RWPE2 (cell line): ENCODE measurements around the gene FAM170B.

Experiments used
- ATAC-seq: fragments of 200-7000 bp; cut with Tn5 transposase; 3 replicates; pipeline ENCODE4 v1.9.1; 2021; ENCODE audit warnings: low read depth
- DNase-seq: peaks from one replicate; pipeline ENCODE4 v3.0.0-alpha.2; 2020; ENCODE audit warnings: low spot score
- H3K27ac ChIP-seq: fragments of 450-650 bp; 2 replicates; pipeline ENCODE4 v1.5.1; 2017; ENCODE audit warnings: mild to moderate bottlenecking; ENCODE audit not compliant: poor library complexity, severe bottlenecking
- H3K27me3 ChIP-seq: fragments of 250-450 bp; sonication (Bioruptor Pico); 2 replicates; pipeline ENCODE4 v1.5.1; 2021; ENCODE audit warnings: mild to moderate bottlenecking, moderate library complexity; ENCODE audit not compliant: insufficient read depth, poor library complexity, severe bottlenecking
- H3K36me3 ChIP-seq: fragments of 250-450 bp; sonication (Bioruptor Pico); 2 replicates; pipeline ENCODE4 v1.5.1; 2020; ENCODE audit warnings: low read depth, mild to moderate bottlenecking, moderate library complexity
- H3K4me1 ChIP-seq: fragments of 250-450 bp; sonication (Bioruptor Pico); 2 replicates; pipeline ENCODE4 v1.5.1; 2021; ENCODE audit warnings: mild to moderate bottlenecking, moderate library complexity; ENCODE audit not compliant: insufficient read depth, poor library complexity, severe bottlenecking
- H3K4me3 ChIP-seq: fragments of 250-450 bp; sonication (Bioruptor Pico); 2 replicates; pipeline ENCODE4 v1.5.1; 2021; ENCODE audit warnings: mild to moderate bottlenecking, moderate library complexity; ENCODE audit not compliant: severe bottlenecking
- H3K9me3 ChIP-seq: fragments of 250-450 bp; sonication (Bioruptor Pico); 2 replicates; pipeline ENCODE4 v1.5.1; 2021; ENCODE audit warnings: mild to moderate bottlenecking, moderate library complexity; ENCODE audit not compliant: severe bottlenecking
- CTCF ChIP-seq: fragments of 450-650 bp; IDR thresholded peaks from one replicate; pipeline ENCODE4 v1.5.1; 2017; ENCODE audit warnings: mild to moderate bottlenecking, moderate library complexity; ENCODE audit not compliant: poor library complexity, severe bottlenecking

Gene FAM170B

GRCh38 chr10:49109669-49110340 lies 24.0 kb downstream of the FAM170B start:
- H3K9me3 ChIP-seq, result no peaks in the 10 kb centered on the region
- ATAC-seq, result no peak

GRCh38 chr10:49108656-49109055 lies 25.2 kb downstream of the FAM170B start:
- no peaks in the 10 kb centered on the region for H3K36me3 ChIP-seq
- ATAC-seq, result no peak
- no peaks in the 10 kb centered on the region for H3K4me1 ChIP-seq
- H3K27me3 ChIP-seq, result peaks cover 3% of the 10 kb centered on the region
- no peak overlapping the region for H3K27ac ChIP-seq
- H3K4me3 ChIP-seq, result no peak overlapping the region
- no peak for TF ChIP-seq CTCF
- DNase-seq, result no peak
- H3K9me3 ChIP-seq, result no peaks in the 10 kb centered on the region

More at GRCh38 chr10:49109669-49110340, 24.0 kb downstream of the FAM170B start:
- H3K4me3 ChIP-seq, result no peak overlapping the region
- H3K27ac ChIP-seq, result no peak overlapping the region
- peaks cover 13% of the 10 kb centered on the region for H3K27me3 ChIP-seq
- H3K36me3 ChIP-seq, result no peaks in the 10 kb centered on the region
- DNase-seq, result no peak
- no peak for TF ChIP-seq CTCF
- H3K4me1 ChIP-seq, result no peaks in the 10 kb centered on the region

GRCh38 chr10:49107887-49108267 lies 25.9 kb downstream of the FAM170B start:
- ATAC-seq (no peak), DNase-seq (no peak)
- Histone ChIP-seq H3K9me3 (no peaks in the 10 kb centered on the region), H3K4me3 (no peak overlapping the region), H3K36me3 (no peaks in the 10 kb centered on the region), H3K27ac (no peak overlapping the region), H3K4me1 (no peaks in the 10 kb centered on the region), H3K27me3 (peaks cover 3% of the 10 kb centered on the region)
- TF ChIP-seq CTCF, result no peak

- Histone ChIP-seq H3K4me3 (no peak overlapping the region), H3K27me3 (peaks cover 3% of the 10 kb centered on the region), H3K9me3 (no peaks in the 10 kb centered on the region), H3K36me3 (no peaks in the 10 kb centered on the region), H3K27ac (no peak overlapping the region), H3K4me1 (no peaks in the 10 kb centered on the region)
- no peak for TF ChIP-seq CTCF
- no peak for DNase-seq
- no peak for ATAC-seq
These were observed 26.5 kb downstream of the FAM170B start for GRCh38 chr10:49107111-49107886.

- Histone ChIP-seq H3K27ac (no peak overlapping the region), H3K4me3 (no peak overlapping the region), H3K9me3 (no peaks in the 10 kb centered on the region), H3K36me3 (no peaks in the 10 kb centered on the region), H3K27me3 (peaks cover 3% of the 10 kb centered on the region), H3K4me1 (no peaks in the 10 kb centered on the region)
- DNase-seq (no peak), ATAC-seq (no peak)
- TF ChIP-seq CTCF, result no peak
These were observed 27.4 kb downstream of the FAM170B start for GRCh38 chr10:49106451-49106850.
